Measurements from ENCODE around the gene SLC23A3. TPM values are rescaled to one million over a fixed set of nuclear protein-coding genes. Genes with fewer than 3 reads are reported as not detected.
"Not testable (repeated sequence)": the region's sequence is repeated elsewhere in the genome, so short reads cannot be mapped to it uniquely, and the experiment has no call there.

SLC23A3 gene
- total RNA-seq, 2 donors from 2014 or later = 0.46 to 1.9 TPM

DNA sequence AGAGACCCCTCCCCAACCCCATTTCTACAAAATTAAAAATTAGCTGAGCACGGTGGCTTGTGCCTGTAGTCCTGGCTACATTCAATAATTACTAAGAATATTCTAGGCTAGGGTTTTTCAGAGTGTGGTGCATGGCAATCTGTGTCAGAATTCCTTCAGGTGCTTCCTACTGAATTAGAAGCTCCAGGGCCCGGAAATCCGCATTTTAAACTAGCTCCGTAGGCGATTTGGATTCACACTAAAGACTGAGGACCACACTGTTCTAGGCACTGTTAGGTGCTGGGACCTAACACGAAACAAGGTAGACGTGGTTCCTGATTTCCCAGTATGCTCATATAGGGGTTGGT lies 36.1 kb upstream of the SLC23A3 start:
- Histone ChIP-seq H3K27me3 (ENCODE audit: control insufficient read depth, insufficient read depth, low read length, poor library complexity, severe bottlenecking) (no peaks in the 10 kb centered on the region), H3K4me3 (ENCODE audit: low read length) (peak overlapping the region; percentile 90), H3K9me3 (ENCODE audit: control insufficient read depth, low read length) (no peaks in the 10 kb centered on the region), H3K4me1 (ENCODE audit: control insufficient read depth, insufficient read depth, low read length) (no peaks in the 10 kb centered on the region), H3K27ac (ENCODE audit: low read depth, low read length) (peak overlapping the region; percentile 83), H3K9ac (ENCODE audit: extremely low read depth, low read length, poor library complexity, severe bottlenecking) (peak overlapping the region; percentile 60), H3K36me3 (ENCODE audit: control insufficient read depth, insufficient read depth, low read length) (peaks cover 23% of the 10 kb centered on the region)
- Mint-ChIP-seq H3K36me3 (ENCODE audit: low read depth) (peaks cover 20% of the 10 kb centered on the region), H3K4me3 (peak overlapping the region; percentile 68), H3K27ac (peak overlapping the region; percentile 95), H3K9me3 (peaks cover 7% of the 10 kb centered on the region), H3K27me3 (ENCODE audit: insufficient read depth) (peaks cover 9% of the 10 kb centered on the region), H3K4me1 (peaks cover 6% of the 10 kb centered on the region)
- TF ChIP-seq, protein P1, sequence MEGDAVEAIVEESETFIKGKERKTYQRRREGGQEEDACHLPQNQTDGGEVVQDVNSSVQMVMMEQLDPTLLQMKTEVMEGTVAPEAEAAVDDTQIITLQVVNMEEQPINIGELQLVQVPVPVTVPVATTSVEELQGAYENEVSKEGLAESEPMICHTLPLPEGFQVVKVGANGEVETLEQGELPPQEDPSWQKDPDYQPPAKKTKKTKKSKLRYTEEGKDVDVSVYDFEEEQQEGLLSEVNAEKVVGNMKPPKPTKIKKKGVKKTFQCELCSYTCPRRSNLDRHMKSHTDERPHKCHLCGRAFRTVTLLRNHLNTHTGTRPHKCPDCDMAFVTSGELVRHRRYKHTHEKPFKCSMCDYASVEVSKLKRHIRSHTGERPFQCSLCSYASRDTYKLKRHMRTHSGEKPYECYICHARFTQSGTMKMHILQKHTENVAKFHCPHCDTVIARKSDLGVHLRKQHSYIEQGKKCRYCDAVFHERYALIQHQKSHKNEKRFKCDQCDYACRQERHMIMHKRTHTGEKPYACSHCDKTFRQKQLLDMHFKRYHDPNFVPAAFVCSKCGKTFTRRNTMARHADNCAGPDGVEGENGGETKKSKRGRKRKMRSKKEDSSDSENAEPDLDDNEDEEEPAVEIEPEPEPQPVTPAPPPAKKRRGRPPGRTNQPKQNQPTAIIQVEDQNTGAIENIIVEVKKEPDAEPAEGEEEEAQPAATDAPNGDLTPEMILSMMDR (conservative IDR thresholded peaks at IDR 0.05) = no peak
- no peak for DNase-seq
- WGBS, 2 experiments (ENCODE audit: insufficient coverage in 1 of 2, insufficient read length in 1 of 2) = 35 to 40% methylated on average over 6 to 7 of the region's 7 CpGs

DNA sequence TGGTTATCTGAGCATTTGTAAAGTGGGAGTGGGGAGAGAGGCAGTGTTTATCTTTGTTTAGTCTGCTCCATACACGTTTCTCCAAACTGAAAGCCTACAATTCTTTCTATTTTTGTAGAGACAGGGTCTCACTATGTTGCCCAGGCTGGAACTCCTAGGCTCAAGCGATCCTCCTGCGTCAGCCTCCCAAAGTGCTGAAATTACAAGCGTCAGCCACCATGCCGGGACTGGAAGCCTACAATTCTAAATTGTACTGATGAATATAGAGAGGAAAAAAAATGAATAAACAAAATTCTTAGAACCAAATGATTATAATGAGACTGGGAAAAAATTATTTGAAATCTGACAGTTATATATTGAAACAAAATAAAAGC lies 35.3 kb upstream of the SLC23A3 start:
- Histone ChIP-seq H3K4me1 (ENCODE audit: control insufficient read depth, insufficient read depth, low read length) (no peaks in the 10 kb centered on the region), H3K4me3 (ENCODE audit: low read length) (no peak overlapping the region), H3K27me3 (ENCODE audit: control insufficient read depth, insufficient read depth, low read length, poor library complexity, severe bottlenecking) (no peaks in the 10 kb centered on the region), H3K27ac (ENCODE audit: low read depth, low read length) (no peak overlapping the region), H3K36me3 (ENCODE audit: control insufficient read depth, insufficient read depth, low read length) (peaks cover 19% of the 10 kb centered on the region), H3K9ac (ENCODE audit: extremely low read depth, low read length, poor library complexity, severe bottlenecking) (no peak overlapping the region), H3K9me3 (ENCODE audit: control insufficient read depth, low read length) (no peaks in the 10 kb centered on the region)
- peaks cover 14% of the 10 kb centered on the region for H3K36me3 Mint-ChIP-seq (ENCODE audit: low read depth)
- TF ChIP-seq, protein P1 (conservative IDR thresholded peaks at IDR 0.05) = no peak
- peaks cover 6% of the 10 kb centered on the region for H3K4me1 Mint-ChIP-seq
- WGBS, 2 experiments (ENCODE audit: insufficient coverage in 1 of 2, insufficient read length in 1 of 2) = 94 to 100% methylated on average over 3 to 5 of the region's 5 CpGs
- H3K4me3 Mint-ChIP-seq = no peak overlapping the region
- peaks cover 13% of the 10 kb centered on the region for H3K9me3 Mint-ChIP-seq
- H3K27me3 Mint-ChIP-seq (ENCODE audit: insufficient read depth) = peaks cover 9% of the 10 kb centered on the region
- H3K27ac Mint-ChIP-seq = no peak overlapping the region
- DNase-seq = no peak

GRCh38 chr2:219204425-219205164 lies 34.8 kb upstream of the SLC23A3 start:
- no peak overlapping the region for H3K9ac ChIP-seq (ENCODE audit: extremely low read depth, low read length, poor library complexity, severe bottlenecking)
- DNase-seq = no peak
- H3K4me1 ChIP-seq (ENCODE audit: control insufficient read depth, insufficient read depth, low read length) = no peaks in the 10 kb centered on the region
- TF ChIP-seq, protein P1 (conservative IDR thresholded peaks at IDR 0.05) = no peak
- no peaks in the 10 kb centered on the region for H3K9me3 ChIP-seq (ENCODE audit: control insufficient read depth, low read length)
- no peaks in the 10 kb centered on the region for H3K27me3 ChIP-seq (ENCODE audit: control insufficient read depth, insufficient read depth, low read length, poor library complexity, severe bottlenecking)
- peaks cover 9% of the 10 kb centered on the region for H3K27me3 Mint-ChIP-seq (ENCODE audit: insufficient read depth)
- H3K27ac ChIP-seq (ENCODE audit: low read depth, low read length) = no peak overlapping the region
- peaks cover 6% of the 10 kb centered on the region for H3K4me1 Mint-ChIP-seq
- no peak overlapping the region for H3K4me3 Mint-ChIP-seq
- H3K4me3 ChIP-seq (ENCODE audit: low read length) = no peak overlapping the region
- H3K36me3 Mint-ChIP-seq (ENCODE audit: low read depth) = peaks cover 13% of the 10 kb centered on the region
- no peak overlapping the region for H3K27ac Mint-ChIP-seq
- WGBS, 2 experiments (ENCODE audit: insufficient coverage in 1 of 2, insufficient read length in 1 of 2) = 87 to 92% methylated on average over 5 to 7 of the region's 7 CpGs
- H3K9me3 Mint-ChIP-seq = peaks cover 13% of the 10 kb centered on the region
- peaks cover 19% of the 10 kb centered on the region for H3K36me3 ChIP-seq (ENCODE audit: control insufficient read depth, insufficient read depth, low read length)

DNA sequence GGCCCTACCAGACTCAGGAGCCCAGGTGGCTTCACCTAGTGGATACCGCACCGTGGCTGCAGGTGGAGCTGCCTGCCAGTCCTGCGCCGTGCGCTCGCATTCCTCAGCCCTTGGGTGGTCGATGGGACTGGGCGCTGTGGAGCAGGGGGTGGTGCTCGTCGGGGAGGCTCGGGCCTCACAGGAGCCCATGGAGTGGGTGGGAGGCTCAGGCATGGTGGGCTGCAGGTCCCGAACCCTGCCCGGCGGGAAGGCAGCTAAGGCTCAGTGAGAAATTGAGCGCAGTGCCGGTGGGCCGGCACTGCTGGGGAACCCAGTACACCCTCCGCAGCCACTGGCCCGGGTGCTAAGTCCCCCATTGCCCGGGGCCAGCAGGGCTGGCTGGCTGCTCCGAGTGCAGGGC lies 31.5 kb upstream of the SLC23A3 start:
- 75 to 91% methylated on average over 4 to 18 of the region's 21 CpGs for WGBS, 2 experiments (ENCODE audit: insufficient coverage in 1 of 2, insufficient read length in 1 of 2)
- not testable (repeated sequence) for H3K27ac ChIP-seq (ENCODE audit: low read depth, low read length); H3K27ac Mint-ChIP-seq; H3K9me3 ChIP-seq (ENCODE audit: control insufficient read depth, low read length); H3K4me1 Mint-ChIP-seq; H3K4me3 Mint-ChIP-seq; H3K9ac ChIP-seq (ENCODE audit: extremely low read depth, low read length, poor library complexity, severe bottlenecking); H3K36me3 Mint-ChIP-seq (ENCODE audit: low read depth); H3K4me1 ChIP-seq (ENCODE audit: control insufficient read depth, insufficient read depth, low read length); H3K4me3 ChIP-seq (ENCODE audit: low read length); H3K36me3 ChIP-seq (ENCODE audit: control insufficient read depth, insufficient read depth, low read length); H3K27me3 ChIP-seq (ENCODE audit: control insufficient read depth, insufficient read depth, low read length, poor library complexity, severe bottlenecking); DNase-seq
- Mint-ChIP-seq H3K27me3 (ENCODE audit: insufficient read depth) (peaks cover 11% of the 10 kb centered on the region), H3K9me3 (peaks cover 13% of the 10 kb centered on the region)

- not testable (repeated sequence) for H3K27ac Mint-ChIP-seq; H3K4me1 Mint-ChIP-seq; H3K36me3 ChIP-seq (ENCODE audit: control insufficient read depth, insufficient read depth, low read length); H3K36me3 Mint-ChIP-seq (ENCODE audit: low read depth); H3K4me3 Mint-ChIP-seq; H3K9ac ChIP-seq (ENCODE audit: extremely low read depth, low read length, poor library complexity, severe bottlenecking); DNase-seq; H3K27me3 ChIP-seq (ENCODE audit: control insufficient read depth, insufficient read depth, low read length, poor library complexity, severe bottlenecking); H3K27ac ChIP-seq (ENCODE audit: low read depth, low read length); H3K9me3 ChIP-seq (ENCODE audit: control insufficient read depth, low read length); H3K4me3 ChIP-seq (ENCODE audit: low read length); H3K4me1 ChIP-seq (ENCODE audit: control insufficient read depth, insufficient read depth, low read length)
- 93 to 94% methylated on average over 11 to 26 of the region's 26 CpGs for WGBS, 2 experiments (ENCODE audit: insufficient coverage in 1 of 2, insufficient read length in 1 of 2)
- peaks cover 13% of the 10 kb centered on the region for H3K9me3 Mint-ChIP-seq
- peaks cover 11% of the 10 kb centered on the region for H3K27me3 Mint-ChIP-seq (ENCODE audit: insufficient read depth)
Observed at GRCh38 chr2:219200502-219201326, 30.9 kb upstream of the SLC23A3 start.

Measured in endodermal cell (in vitro differentiated cells).